Lung (tissue), 12 donors: ENCODE results near the gene TRNAU1AP. TPM values are rescaled to one million over a fixed set of nuclear protein-coding genes. Genes with fewer than 3 reads are reported as not detected.

Experiments
- ATAC-seq: fragments of 200-7000 bp; cut with Tn5 transposase; one replicate; pipeline ENCODE4 v1.9.1; 2020; ENCODE audit warnings: moderate number of reproducible peaks; ENCODE audit not compliant: insufficient read depth, low FRiP score
- DNase-seq, 3 donors: peaks; one replicate each; pipeline ENCODE4 v3.0.0-alpha.2; 2013 to 2017
- H3K27ac ChIP-seq, 2 donors: one replicate each; pipeline ENCODE4 v1.5.1; 2013; ENCODE audit warnings: mild to moderate bottlenecking in 2 of 2, moderate library complexity in 2 of 2, control low read depth in 1 of 2, inconsistent platforms in 1 of 2, low read depth in 1 of 2, low read length in 1 of 2
- H3K27me3 ChIP-seq, 3 donors: one replicate each; pipeline ENCODE4 v1.5.1; 2013; ENCODE audit warnings: low read length in 2 of 3; ENCODE audit not compliant: control insufficient read depth in 3 of 3, insufficient read depth in 3 of 3
- H3K36me3 ChIP-seq, 4 donors: one replicate each; pipeline ENCODE4 v1.5.1; 2013; ENCODE audit warnings: low read length in 4 of 4, mild to moderate bottlenecking in 1 of 4, moderate library complexity in 1 of 4; ENCODE audit not compliant: control insufficient read depth in 4 of 4, insufficient read depth in 4 of 4
- H3K4me1 ChIP-seq, 5 donors: one replicate each; pipeline ENCODE4 v1.5.1; 2013; ENCODE audit warnings: low read length in 5 of 5, mild to moderate bottlenecking in 2 of 5, moderate library complexity in 1 of 5; ENCODE audit not compliant: control insufficient read depth in 5 of 5, insufficient read depth in 5 of 5
- H3K4me3 ChIP-seq: one replicate; pipeline ENCODE4 v1.5.1; 2013; ENCODE audit warnings: mild to moderate bottlenecking, control low read depth, moderate library complexity
- H3K9ac ChIP-seq, 2 donors: one replicate each; pipeline ENCODE4 v1.5.1; 2013; ENCODE audit warnings: low read length in 2 of 2, control low read depth in 1 of 2; ENCODE audit not compliant: insufficient read depth in 1 of 2
- H3K9me3 ChIP-seq, 4 donors: one replicate each; pipeline ENCODE4 v1.5.1; 2013; ENCODE audit warnings: low read length in 3 of 4, mild to moderate bottlenecking in 1 of 4, moderate library complexity in 1 of 4; ENCODE audit not compliant: control insufficient read depth in 4 of 4, insufficient read depth in 3 of 4
- CTCF ChIP-seq: IDR thresholded peaks from 2 replicates; pipeline ENCODE4 v1.5.1; 2012; ENCODE audit warnings: mild to moderate bottlenecking; ENCODE audit errors: control extremely low read depth, extremely low read depth
- WGBS, 2 donors: extraction: QIAGEN DNeasy Blood & Tissue Kit; methylation state at CpG; one replicate each; pipeline ENCODE4 v1.1.7; 2013; 5-methylcytosine and 5-hydroxymethylcytosine counted together
- polyA plus RNA-seq, 2 donors: library from polyadenylated mRNA; stranded (reverse); fragments of 200-250 nt; gene quantifications; one replicate each; pipeline ENCODE4 v1.2.1, GENCODE V29; 2013
- total RNA-seq, 2 donors: library from RNA; depleted of rRNA in 1 of 2; stranded (reverse); fragments of >200 nt in 1 of 2; gene quantifications; one replicate each; pipeline ENCODE4 v1.2.1, GENCODE V29; 2014 to 2021
- donor health status: control.
- donor health status: control.
- donor health status: Bipolar disorder and iron deficiency.
- donor health status: healthy.
- donor health status: DM: yes; HTN: yes; CAD: no.

TRNAU1AP gene
- total and polyA plus RNA-seq, 4 donors, result 25.4 to 40.2 (median 30.2) TPM

- ATAC-seq, result no peak
Observed at GRCh38 chr1:28508435-28508754, 44.5 kb upstream of the TRNAU1AP start.

GRCh38 chr1:28509705-28510272, 43.1 kb upstream of the TRNAU1AP start:
- peaks cover 28 to 41% (median 38%) of the 10 kb centered on the region in 4 donors for H3K36me3 ChIP-seq

More at GRCh38 chr1:28508435-28508754, 44.5 kb upstream of the TRNAU1AP start:
- H3K36me3 ChIP-seq, result peaks cover 25 to 37% (median 36%) of the 10 kb centered on the region in 4 donors
- H3K27ac ChIP-seq, result peak overlapping the region; percentile 41 to 70
- peak overlapping the region in 1 of 2 donors; percentile 96 for H3K9ac ChIP-seq
- peaks cover 9 to 32% (median 15%) of the 10 kb centered on the region in 5 donors for H3K4me1 ChIP-seq
- H3K9me3 ChIP-seq, result no peaks in the 10 kb centered on the region
- 25 to 35% methylated on average over 5 of the region's 5 CpGs for WGBS, 2 donors
- no peaks in the 10 kb centered on the region for H3K27me3 ChIP-seq
- TF ChIP-seq CTCF, result no peak
- DNase-seq, result no peak
- H3K4me3 ChIP-seq, result no peak overlapping the region

GRCh38 chr1:28510273-28510969, 42.5 kb upstream of the TRNAU1AP start:
- peaks cover 9 to 32% (median 15%) of the 10 kb centered on the region in 5 donors for H3K4me1 ChIP-seq
- ATAC-seq, result no peak

More at GRCh38 chr1:28509705-28510272, 43.1 kb upstream of the TRNAU1AP start:
- Histone ChIP-seq H3K9me3 (no peaks in the 10 kb centered on the region), H3K27ac (peak overlapping the region in 1 of 2 donors; percentile 13), H3K27me3 (no peaks in the 10 kb centered on the region), H3K9ac (peak overlapping the region; percentile 36 to 43), H3K4me3 (peak overlapping the region; percentile 30), H3K4me1 (peaks cover 9 to 32% (median 15%) of the 10 kb centered on the region in 5 donors)
- no peak for TF ChIP-seq CTCF
- no peak for DNase-seq
- no peak for ATAC-seq
- WGBS, 2 donors, result 51 to 66% methylated on average over 8 of the region's 8 CpGs

More at GRCh38 chr1:28510273-28510969, 42.5 kb upstream of the TRNAU1AP start:
- Histone ChIP-seq H3K27ac (peak overlapping the region; percentile 13 to 31), H3K36me3 (peaks cover 28 to 41% (median 38%) of the 10 kb centered on the region in 4 donors), H3K4me3 (peak overlapping the region; percentile 30), H3K27me3 (no peaks in the 10 kb centered on the region), H3K9me3 (no peaks in the 10 kb centered on the region), H3K9ac (peak overlapping the region in 1 of 2 donors; percentile 43)
- no peak for DNase-seq
- 52 to 72% methylated on average over 8 of the region's 8 CpGs for WGBS, 2 donors
- no peak for TF ChIP-seq CTCF
